ENCODE results near the gene DKK3. TPM values are rescaled to one million over a fixed set of nuclear protein-coding genes. Genes with fewer than 3 reads are reported as not detected.
A peak's percentile ranks its signal among the peaks of the same experiment; 100 is the strongest.

DKK3 gene
- polyA plus RNA-seq, 3 donors, result 72.0 to 81.3 (median 72.5) TPM

- no peak for DNase-seq (ENCODE audit: low read depth in 3 of 3, low spot score in 2 of 3)
These were observed 56.4 kb downstream of the DKK3 start for GRCh38 chr11:11952036-11952435.

- no peak for DNase-seq (ENCODE audit: low read depth in 3 of 3, low spot score in 2 of 3)
These were observed 58.9 kb downstream of the DKK3 start for GRCh38 chr11:11949482-11949881.

- no peak for DNase-seq (ENCODE audit: low read depth in 3 of 3, low spot score in 2 of 3)
These were observed 60.0 kb downstream of the DKK3 start for GRCh38 chr11:11948242-11948947.

- DNase-seq (ENCODE audit: low read depth in 3 of 3, low spot score in 2 of 3), result no peak
These were observed 60.6 kb downstream of the DKK3 start for GRCh38 chr11:11947825-11948224.

GRCh38 chr11:11946878-11947277 lies 61.5 kb downstream of the DKK3 start:
- no peak for DNase-seq (ENCODE audit: low read depth in 3 of 3, low spot score in 2 of 3)

GRCh38 chr11:11946180-11946579 lies 62.2 kb downstream of the DKK3 start:
- DNase-seq (ENCODE audit: low read depth in 3 of 3, low spot score in 2 of 3), result no peak

- DNase-seq (ENCODE audit: low read depth in 3 of 3, low spot score in 2 of 3), result no peak
These were observed 64.0 kb downstream of the DKK3 start for GRCh38 chr11:11944444-11944843.

GRCh38 chr11:11942668-11943067 lies 65.8 kb downstream of the DKK3 start:
- DNase-seq (ENCODE audit: low read depth in 3 of 3, low spot score in 2 of 3), result no peak

- DNase-seq (ENCODE audit: low read depth in 3 of 3, low spot score in 2 of 3), result no peak
These were observed 67.9 kb downstream of the DKK3 start for GRCh38 chr11:11940551-11940950.

GRCh38 chr11:11937957-11938356 lies 70.5 kb downstream of the DKK3 start:
- DNase-seq (ENCODE audit: low read depth in 3 of 3, low spot score in 2 of 3), result no peak

GRCh38 chr11:11937433-11937832 lies 71.0 kb downstream of the DKK3 start:
- no peak for DNase-seq (ENCODE audit: low read depth in 3 of 3, low spot score in 2 of 3)

- DNase-seq (ENCODE audit: low read depth in 3 of 3, low spot score in 2 of 3), result no peak
These were observed 72.9 kb downstream of the DKK3 start for GRCh38 chr11:11935536-11935935.

- peak in 2 of 3 donors; percentile 15 for DNase-seq (ENCODE audit: low read depth in 3 of 3, low spot score in 2 of 3)
These were observed 76.9 kb downstream of the DKK3 start for GRCh38 chr11:11931461-11932055.

GRCh38 chr11:11929920-11930319 lies 78.5 kb downstream of the DKK3 start:
- DNase-seq (ENCODE audit: low read depth in 3 of 3, low spot score in 2 of 3), result no peak

GRCh38 chr11:11923828-11924227 lies 84.6 kb downstream of the DKK3 start:
- DNase-seq (ENCODE audit: low read depth in 3 of 3, low spot score in 2 of 3), result no peak

GRCh38 chr11:11916981-11917399 lies 91.4 kb downstream of the DKK3 start:
- no peak for DNase-seq (ENCODE audit: low read depth in 3 of 3, low spot score in 2 of 3)

- DNase-seq (ENCODE audit: low read depth in 3 of 3, low spot score in 2 of 3), result no peak
These were observed 92.8 kb downstream of the DKK3 start for GRCh38 chr11:11915625-11916024.

- no peak for DNase-seq (ENCODE audit: low read depth in 3 of 3, low spot score in 2 of 3)
These were observed 95.0 kb downstream of the DKK3 start for GRCh38 chr11:11913395-11913794.
